ENCODE data around the gene PPEF2.

The PPEF2 gene

GRCh38 chr4:75831856-75832405, 70.3 kb downstream of the PPEF2 start:
- H3K27ac ChIP-seq = no peak overlapping the region
- no peak for DNase-seq (ENCODE audit: low spot score)
- no peak for TF ChIP-seq CTCF (conservative IDR thresholded peaks at IDR 0.05; ENCODE audit: low read depth)
- CTCF ChIA-PET = interaction anchor here (0.5 kb wide), 1 partner anchor 16 kb away, joined by 3 read pairs; no protein-coding TSS in a partner anchor
- POLR2A ChIA-PET (ENCODE audit: low non-redundant PET) = no interaction called here

- ChIA-PET POLR2A (ENCODE audit: low non-redundant PET) (no interaction called here), CTCF (no interaction called here)
- no peak overlapping the region for H3K27ac ChIP-seq
- TF ChIP-seq CTCF (conservative IDR thresholded peaks at IDR 0.05; ENCODE audit: low read depth) = no peak
- no peak for DNase-seq (ENCODE audit: low spot score)
Observed at GRCh38 chr4:75830906-75831305, 71.3 kb downstream of the PPEF2 start.

GRCh38 chr4:75823812-75824211, 78.4 kb downstream of the PPEF2 start:
- no peak for DNase-seq (ENCODE audit: low spot score)
- ChIA-PET POLR2A (ENCODE audit: low non-redundant PET) (no interaction called here), CTCF (no interaction called here)
- H3K27ac ChIP-seq = no peak overlapping the region
- no peak for TF ChIP-seq CTCF (conservative IDR thresholded peaks at IDR 0.05; ENCODE audit: low read depth)

- no peak for DNase-seq (ENCODE audit: low spot score)
- no peak for TF ChIP-seq CTCF (conservative IDR thresholded peaks at IDR 0.05; ENCODE audit: low read depth)
- ChIA-PET POLR2A (ENCODE audit: low non-redundant PET) (no interaction called here), CTCF (no interaction called here)
- H3K27ac ChIP-seq = no peak overlapping the region
Observed at GRCh38 chr4:75822416-75822815, 79.8 kb downstream of the PPEF2 start.

GRCh38 chr4:75821966-75822365, 80.3 kb downstream of the PPEF2 start:
- TF ChIP-seq CTCF (conservative IDR thresholded peaks at IDR 0.05; ENCODE audit: low read depth) = no peak
- CTCF ChIA-PET = no interaction called here
- POLR2A ChIA-PET (ENCODE audit: low non-redundant PET) = no interaction called here
- no peak for DNase-seq (ENCODE audit: low spot score)
- H3K27ac ChIP-seq = no peak overlapping the region

GRCh38 chr4:75821216-75821615, 81.0 kb downstream of the PPEF2 start:
- no peak for DNase-seq (ENCODE audit: low spot score)
- ChIA-PET POLR2A (ENCODE audit: low non-redundant PET) (no interaction called here), CTCF (no interaction called here)
- H3K27ac ChIP-seq = no peak overlapping the region
- no peak for TF ChIP-seq CTCF (conservative IDR thresholded peaks at IDR 0.05; ENCODE audit: low read depth)

- H3K27ac ChIP-seq = no peak overlapping the region
- ChIA-PET POLR2A (ENCODE audit: low non-redundant PET) (no interaction called here), CTCF (no interaction called here)
- no peak for TF ChIP-seq CTCF (conservative IDR thresholded peaks at IDR 0.05; ENCODE audit: low read depth)
- DNase-seq (ENCODE audit: low spot score) = no peak
Observed at GRCh38 chr4:75820676-75821075, 81.6 kb downstream of the PPEF2 start.
